GM23338 (cell line): ENCODE results near the gene BIN1.
"Not testable (repeated sequence)": the region's sequence is repeated elsewhere in the genome, so short reads cannot be mapped to it uniquely, and the experiment has no call there.

Source experiments
- CTCF ChIP-seq, 2 experiments: fragments of 200-600 bp in 1 of 2; sonication (generic) in 1 of 2; conservative IDR thresholded peaks; 2 replicates each; pipeline versions ENCODE4 v1.5.1 to v1.6.1; 2016 to 2017; ENCODE audit warnings: antibody characterized with exemption in 2 of 2, low read depth in 2 of 2, mild to moderate bottlenecking in 2 of 2, moderate library complexity in 1 of 2
- EZH2 ChIP-seq: fragments of 200-600 bp; sonication (generic); IDR thresholded peaks from one replicate; pipeline ENCODE4 v1.8.0; 2017; ENCODE audit warnings: antibody characterized with exemption, mild to moderate bottlenecking, low read depth; ENCODE audit not compliant: unreplicated experiment
- NANOG ChIP-seq: IDR thresholded peaks from 2 replicates; pipeline ENCODE4 v1.6.1; 2016; ENCODE audit warnings: antibody characterized with exemption, borderline replicate concordance
- POLR2AphosphoS5 ChIP-seq: IDR thresholded peaks from 2 replicates; pipeline ENCODE4 v1.6.1; 2016; ENCODE audit warnings: antibody characterized with exemption, low read depth

GRCh38 chr2:127028745-127029144, 78.2 kb downstream of the BIN1 start:
- not testable (repeated sequence) for TF ChIP-seq CTCF (conservative IDR thresholded peaks at IDR 0.05; ENCODE audit: low read depth in 2 of 2); EZH2; NANOG; POLR2AphosphoS5
